PFSK-1 (cell line): Measurements from ENCODE around the gene MYBPH.

ENCODE experiments used
- POLR2AphosphoS5 ChIP-seq: IDR thresholded peaks from 2 replicates; pipeline ENCODE4 v1.6.1; 2012; ENCODE audit warnings: low read depth, mild to moderate bottlenecking, control low read depth, low read length, moderate library complexity
- TAF1 ChIP-seq: IDR thresholded peaks from 2 replicates; pipeline ENCODE4 v1.6.1; 2012; ENCODE audit warnings: low read length, control low read depth, borderline replicate concordance; ENCODE audit not compliant: insufficient read depth

DNA sequence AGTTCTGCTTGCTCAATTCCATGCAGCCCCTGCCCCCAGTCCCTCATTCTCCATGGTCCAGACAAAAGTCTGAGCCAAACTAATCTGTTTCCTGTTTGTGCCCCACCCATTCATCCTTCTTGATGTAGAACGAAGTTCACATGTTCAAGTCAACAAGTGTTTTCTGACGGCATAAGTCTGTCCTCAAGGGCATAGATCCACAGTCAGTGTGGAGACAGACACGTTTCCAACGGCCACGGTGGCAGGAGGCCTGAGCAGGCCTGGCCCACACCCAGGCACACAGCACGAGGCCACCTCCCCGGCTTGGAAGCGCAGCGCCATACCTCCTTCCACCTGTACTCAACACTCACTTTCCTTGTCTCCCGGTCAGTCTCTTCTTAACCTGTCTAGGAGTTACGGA lies 32.0 kb downstream of the MYBPH start:
- TF ChIP-seq POLR2AphosphoS5 (no peak), TAF1 (no peak)
